ENCODE measurements around the gene DYSF. TPM values are rescaled to one million over a fixed set of nuclear protein-coding genes. Genes with fewer than 3 reads are reported as not detected.

Gene DYSF
- total RNA-seq, 4 donors from 2014 or later: 0.93 to 3.2 (median 2.8) TPM

DNA sequence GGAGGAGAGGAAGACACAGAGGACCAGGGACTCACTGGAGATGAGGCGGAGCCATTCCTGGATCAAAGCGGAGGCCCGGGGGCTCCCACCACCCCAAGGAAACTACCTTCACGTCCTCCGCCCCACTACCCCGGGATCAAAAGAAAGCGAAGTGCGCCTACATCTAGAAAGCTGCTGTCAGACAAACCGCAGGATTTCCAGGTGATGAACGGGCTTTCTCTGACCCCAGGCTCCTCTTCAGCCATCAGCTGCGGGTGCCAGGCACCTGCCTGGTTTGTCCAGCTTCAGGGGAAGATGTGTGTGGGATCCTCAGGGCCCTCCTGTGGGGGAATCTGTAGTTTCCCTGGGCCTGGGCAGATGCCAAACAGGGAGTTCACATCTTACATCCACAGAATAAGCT, 60.4 kb downstream of the DYSF start:
- 59 to 62% methylated on average over 11 of the region's 11 CpGs for WGBS, 2 donors
- no peak for TF ChIP-seq POLR2A (IDR thresholded peaks at IDR 0.05)
- TF ChIP-seq, protein P1, sequence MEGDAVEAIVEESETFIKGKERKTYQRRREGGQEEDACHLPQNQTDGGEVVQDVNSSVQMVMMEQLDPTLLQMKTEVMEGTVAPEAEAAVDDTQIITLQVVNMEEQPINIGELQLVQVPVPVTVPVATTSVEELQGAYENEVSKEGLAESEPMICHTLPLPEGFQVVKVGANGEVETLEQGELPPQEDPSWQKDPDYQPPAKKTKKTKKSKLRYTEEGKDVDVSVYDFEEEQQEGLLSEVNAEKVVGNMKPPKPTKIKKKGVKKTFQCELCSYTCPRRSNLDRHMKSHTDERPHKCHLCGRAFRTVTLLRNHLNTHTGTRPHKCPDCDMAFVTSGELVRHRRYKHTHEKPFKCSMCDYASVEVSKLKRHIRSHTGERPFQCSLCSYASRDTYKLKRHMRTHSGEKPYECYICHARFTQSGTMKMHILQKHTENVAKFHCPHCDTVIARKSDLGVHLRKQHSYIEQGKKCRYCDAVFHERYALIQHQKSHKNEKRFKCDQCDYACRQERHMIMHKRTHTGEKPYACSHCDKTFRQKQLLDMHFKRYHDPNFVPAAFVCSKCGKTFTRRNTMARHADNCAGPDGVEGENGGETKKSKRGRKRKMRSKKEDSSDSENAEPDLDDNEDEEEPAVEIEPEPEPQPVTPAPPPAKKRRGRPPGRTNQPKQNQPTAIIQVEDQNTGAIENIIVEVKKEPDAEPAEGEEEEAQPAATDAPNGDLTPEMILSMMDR (IDR thresholded peaks at IDR 0.05): no peak
- intact Hi-C loops (cut with DNase I; ENCODE audit: low total_unique reads): loop anchor here (5.0 kb wide), 1 partner anchor 211 kb away; no protein-coding TSS in a partner anchor
- H3K4me3 ChIP-seq (ENCODE audit: low read depth, poor library complexity, severe bottlenecking): no peak overlapping the region
- no peak for DNase-seq (ENCODE audit: low spot score in 2 of 2)

DNA sequence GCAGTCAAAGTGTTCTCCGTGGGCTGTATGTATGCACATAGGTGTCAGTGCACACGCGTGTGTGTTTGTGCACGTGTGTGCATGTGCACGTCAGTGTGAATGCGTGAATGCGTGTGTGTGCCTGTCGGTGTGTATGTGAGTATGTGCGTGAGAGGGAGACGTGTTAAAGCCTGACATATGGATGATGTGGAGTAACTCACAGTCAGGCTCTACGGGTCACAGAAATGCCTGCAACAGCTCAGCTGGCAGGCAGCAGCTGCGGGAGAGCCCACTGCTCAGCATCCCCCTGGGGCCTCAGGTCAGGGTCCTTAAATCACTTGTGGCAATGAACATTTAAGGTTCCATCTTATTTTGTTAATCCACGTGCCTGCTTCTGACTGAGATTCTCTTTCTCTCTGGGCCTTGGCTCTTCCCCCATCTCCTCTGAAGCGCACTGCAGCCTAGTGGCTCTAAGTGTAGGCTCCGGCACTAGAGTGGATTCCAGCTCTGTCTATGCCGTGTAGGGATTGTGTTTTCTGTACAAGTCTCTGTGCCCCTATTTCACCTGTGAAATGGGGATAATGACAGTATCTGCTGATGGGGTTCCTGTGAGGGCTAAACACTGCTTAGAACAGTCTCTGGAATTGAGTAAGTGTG, 63.0 kb downstream of the DYSF start:
- WGBS, 2 donors: 83 to 88% methylated on average over 16 of the region's 16 CpGs
- TF ChIP-seq, protein P1 (IDR thresholded peaks at IDR 0.05): no peak
- no peak for TF ChIP-seq POLR2A (IDR thresholded peaks at IDR 0.05)
- intact Hi-C loops (cut with DNase I; ENCODE audit: low total_unique reads): no loop called here
- H3K4me3 ChIP-seq (ENCODE audit: low read depth, poor library complexity, severe bottlenecking): no peak overlapping the region
- DNase-seq (ENCODE audit: low spot score in 2 of 2): peak in 1 of 2 donors; percentile 14

DNA sequence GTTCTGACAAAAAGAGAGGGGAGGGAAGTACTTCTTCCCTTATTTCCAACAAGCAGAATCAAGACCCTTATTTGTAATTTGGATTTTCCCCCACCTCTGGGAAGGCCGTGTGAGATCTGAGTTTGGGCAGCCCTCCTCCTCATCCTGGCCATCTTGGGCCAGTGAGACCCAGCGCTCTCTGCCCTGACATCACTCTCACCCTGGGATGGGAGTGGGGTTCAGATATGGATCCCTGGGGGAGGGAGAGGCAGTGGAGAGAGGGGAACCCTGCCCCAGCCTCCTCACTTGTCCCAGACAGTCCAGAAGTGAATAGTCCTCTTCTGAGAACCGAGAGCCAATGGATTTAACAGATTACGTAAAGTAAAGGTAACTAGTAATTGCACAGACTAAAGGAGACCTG, 64.5 kb downstream of the DYSF start:
- intact Hi-C loops (cut with DNase I; ENCODE audit: low total_unique reads): no loop called here
- 84 to 93% methylated on average over 4 of the region's 4 CpGs for WGBS, 2 donors
- H3K4me3 ChIP-seq (ENCODE audit: low read depth, poor library complexity, severe bottlenecking): no peak overlapping the region
- peak in 1 of 2 donors; percentile 43 for DNase-seq (ENCODE audit: low spot score in 2 of 2)
- no peak for TF ChIP-seq POLR2A (IDR thresholded peaks at IDR 0.05)
- TF ChIP-seq, protein P1 (IDR thresholded peaks at IDR 0.05): no peak

DNA sequence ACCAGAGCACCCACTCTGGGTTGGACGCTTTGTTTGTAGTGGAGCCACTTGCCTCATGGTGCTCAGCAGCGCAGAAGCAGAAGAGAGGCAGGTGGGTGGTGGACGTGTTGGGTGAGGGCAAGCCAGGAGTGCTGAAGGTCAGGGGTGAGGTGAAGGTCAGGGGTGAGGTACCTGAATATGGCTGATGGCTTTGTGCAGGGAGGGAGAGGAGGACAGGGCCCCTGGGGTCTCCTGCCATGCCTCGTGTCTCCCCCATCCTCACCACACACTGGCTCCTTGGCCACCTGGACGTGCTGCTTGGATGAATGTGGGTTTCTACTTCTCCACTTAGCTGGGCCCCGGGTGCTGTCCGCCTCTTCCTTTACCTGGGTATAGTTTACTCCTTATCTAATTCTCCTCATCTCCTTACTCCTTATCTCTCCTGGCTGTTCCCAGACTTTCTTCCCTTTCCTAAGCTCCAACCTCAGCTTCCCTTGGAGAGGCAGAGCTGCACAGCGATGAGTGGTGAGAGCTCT, 68.1 kb downstream of the DYSF start:
- H3K4me3 ChIP-seq (ENCODE audit: low read depth, poor library complexity, severe bottlenecking): no peak overlapping the region
- peak in 1 of 2 donors; percentile 68 for DNase-seq (ENCODE audit: low spot score in 2 of 2)
- TF ChIP-seq POLR2A (IDR thresholded peaks at IDR 0.05): no peak
- TF ChIP-seq, protein P1 (IDR thresholded peaks at IDR 0.05): no peak
- intact Hi-C loops (cut with DNase I; ENCODE audit: low total_unique reads): no loop called here
- WGBS, 2 donors: 90 to 92% methylated on average over 8 of the region's 8 CpGs

DNA sequence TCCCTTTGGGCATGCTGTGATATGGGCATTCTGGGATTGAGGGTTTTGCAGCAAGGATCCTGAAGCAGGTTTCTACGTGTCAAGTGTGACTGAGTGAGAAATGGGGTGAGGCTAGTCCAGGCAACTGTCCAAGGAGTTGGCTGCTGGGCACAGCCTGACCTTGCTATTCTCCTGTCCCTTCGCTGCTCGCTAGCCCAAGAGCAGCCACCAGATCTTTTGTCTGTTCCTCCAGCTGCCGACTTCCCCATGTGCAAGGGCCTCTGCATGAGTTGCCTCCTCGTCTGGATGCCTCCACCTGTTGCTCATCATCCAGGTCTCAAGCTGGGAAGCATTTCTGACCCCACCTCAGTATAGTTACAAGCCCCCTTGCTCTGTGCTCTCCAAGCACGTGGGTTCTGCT, 71.1 kb downstream of the DYSF start:
- no peak overlapping the region for H3K4me3 ChIP-seq (ENCODE audit: low read depth, poor library complexity, severe bottlenecking)
- intact Hi-C loops (cut with DNase I; ENCODE audit: low total_unique reads): no loop called here
- peak in 1 of 2 donors; percentile 58 for DNase-seq (ENCODE audit: low spot score in 2 of 2)
- 60 to 67% methylated on average over 6 of the region's 6 CpGs for WGBS, 2 donors
- no peak for TF ChIP-seq POLR2A (IDR thresholded peaks at IDR 0.05)
- TF ChIP-seq, protein P1 (IDR thresholded peaks at IDR 0.05): no peak

Measured in lower leg skin (tissue), 4 donors.